H1 (cell line): ENCODE measurements around the gene SMC3. TPM values are rescaled to one million over a fixed set of nuclear protein-coding genes. Genes with fewer than 3 reads are reported as not detected.

Experiments
- CEBPB ChIP-seq: IDR thresholded peaks from 2 replicates; pipeline ENCODE4 v1.6.1; 2012; ENCODE audit warnings: low read depth, low read length
- RBBP5 ChIP-seq: IDR thresholded peaks from 2 replicates; pipeline ENCODE4 v1.7.1; 2012; ENCODE audit warnings: low read depth, mild to moderate bottlenecking, inconsistent platforms, low read length, moderate library complexity, borderline replicate concordance
- polyA plus RNA-seq, 7 experiments: library from polyadenylated mRNA; depleted of rRNA in 3 of 7; stranded (reverse) in 5 of 7; unstranded in 2 of 7; fragments of >200 nt in 5 of 7; fragments of 200-250 nt in 2 of 7; gene quantifications; 1 replicate in 5 of 7; 2 replicates in 1 of 7; 4 replicates in 1 of 7; pipeline versions ENCODE4 v1.2.1 to v1.2.3, GENCODE V29; 2011 to 2013; ENCODE audit warnings: missing spikeins in 2 of 7, mixed read lengths in 2 of 7
- total RNA-seq: library from RNA; stranded (reverse); fragmentation: NEBNext Ultra II Directional; extraction: Animal tissue kit (Norgen Biotek cat#: 25700); gene quantifications from 2 replicates; pipeline ENCODE4 v1.2.1, GENCODE V29; 2021
- TF ChIP-seq, protein P1 (sequence below): IDR thresholded peaks from 2 replicates; pipeline ENCODE4 v1.6.1; 2012; ENCODE audit warnings: inconsistent platforms

The SMC3 gene
- total and polyA plus RNA-seq, 2 of the 8 experiments (the other 6 are each of a cell fraction or from before 2014, with no cell fraction given): 12.7 to 93.4 TPM

DNA sequence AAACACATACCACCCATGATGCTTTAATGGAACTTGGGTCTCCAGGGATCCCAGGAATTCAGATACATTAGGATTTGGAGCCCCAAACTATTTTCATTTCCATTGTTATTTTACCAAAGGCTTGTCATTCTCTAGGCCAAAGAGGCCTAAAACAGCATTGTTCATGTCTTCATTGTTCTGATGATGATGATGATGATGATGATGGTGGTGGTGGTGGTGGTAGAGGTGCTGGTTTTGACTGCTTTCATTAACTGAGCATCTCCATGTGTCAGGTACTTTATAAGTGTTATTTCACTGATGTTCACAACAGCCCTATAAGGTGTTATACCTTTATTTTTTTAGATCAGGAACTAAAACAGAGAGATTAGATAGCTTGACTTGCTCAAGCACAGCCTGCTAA is 64.4 kb downstream of the SMC3 start (continued):
- no peak for TF ChIP-seq CEBPB
- TF ChIP-seq, protein P1, sequence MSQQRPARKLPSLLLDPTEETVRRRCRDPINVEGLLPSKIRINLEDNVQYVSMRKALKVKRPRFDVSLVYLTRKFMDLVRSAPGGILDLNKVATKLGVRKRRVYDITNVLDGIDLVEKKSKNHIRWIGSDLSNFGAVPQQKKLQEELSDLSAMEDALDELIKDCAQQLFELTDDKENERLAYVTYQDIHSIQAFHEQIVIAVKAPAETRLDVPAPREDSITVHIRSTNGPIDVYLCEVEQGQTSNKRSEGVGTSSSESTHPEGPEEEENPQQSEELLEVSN: no peak
- no peak for TF ChIP-seq RBBP5
